H1 (cell line): Measurements from ENCODE around the gene ZFAND3. TPM values are rescaled to one million over a fixed set of nuclear protein-coding genes. Genes with fewer than 3 reads are reported as not detected.

Source experiments
- CTCF ChIA-PET: fragments of 300-600 bp; sonication (Branson Sonifier 250); formaldehyde crosslinking; loops from one replicate; lab custom pipeline; 2021; ENCODE audit not compliant: partially characterized antibody; lab: Charles Lee
- POLR2A ChIA-PET: fragments of 300-600 bp; sonication (Branson Sonifier 250); formaldehyde crosslinking; loops from one replicate; lab custom pipeline; 2021; ENCODE audit warnings: inconsistent platforms; ENCODE audit not compliant: partially characterized antibody; lab: Charles Lee
- DNase-seq, 2 experiments: peaks; one replicate each; pipeline versions ENCODE4 v3.0.0 to v3.0.0-alpha.2; 2010 to 2022; ENCODE audit warnings: low spot score in 2 of 2, low read depth in 1 of 2, mixed read lengths in 1 of 2
- FAIRE-seq: peaks from 2 replicates; lab custom pipeline; 2011; peaks lifted over from hg19 to GRCh38; lab: Jason Lieb, UNC
- H2AFZ ChIP-seq: 2 replicates; pipeline ENCODE4 v1.8.1; 2012; ENCODE audit warnings: low read length, inconsistent platforms
- H2AK5ac ChIP-seq: 2 replicates; pipeline ENCODE4 v1.6.1; 2013; ENCODE audit warnings: low read depth, low read length
- H2BK120ac ChIP-seq: replicated peaks from 2 replicates; pipeline ENCODE3; 2013; ENCODE audit warnings: low read depth, low read length, inconsistent platforms
- H2BK12ac ChIP-seq: 2 replicates; pipeline ENCODE4 v1.6.1; 2013; ENCODE audit warnings: low read depth, low read length
- H2BK15ac ChIP-seq: 2 replicates; pipeline ENCODE4 v1.6.1; 2013; ENCODE audit warnings: low read length
- H2BK20ac ChIP-seq: 2 replicates; pipeline ENCODE4 v1.6.1; 2013; ENCODE audit warnings: low read length
- H2BK5ac ChIP-seq: 2 replicates; pipeline ENCODE4 v1.6.1; 2013; ENCODE audit warnings: low read depth, low read length
- H3K14ac ChIP-seq: 2 replicates; pipeline ENCODE4 v1.6.1; 2013; ENCODE audit warnings: inconsistent platforms; ENCODE audit not compliant: insufficient read length
- H3K18ac ChIP-seq: 2 replicates; pipeline ENCODE4 v1.6.1; 2013; ENCODE audit warnings: low read length; ENCODE audit errors: extremely low read depth
- H3K23ac ChIP-seq: 2 replicates; pipeline ENCODE4 v1.6.1; 2013; ENCODE audit warnings: inconsistent platforms; ENCODE audit not compliant: insufficient read length
- H3K23me2 ChIP-seq: 2 replicates; pipeline ENCODE4 v1.6.1; 2013; ENCODE audit warnings: low read depth, low read length
- H3K27ac ChIP-seq: 2 replicates; pipeline ENCODE4 v1.6.1; 2011; ENCODE audit warnings: low read depth, low read length, inconsistent platforms
- H3K27me3 ChIP-seq, 4 experiments: replicated peaks in 1 of 4; 1 replicate in 1 of 4; 2 replicates in 3 of 4; pipeline versions ENCODE4 v1.6.1 to v1.8.1; 2011 to 2013; ENCODE audit warnings: low read length in 3 of 4, mild to moderate bottlenecking in 3 of 4, inconsistent platforms in 2 of 4, mixed read lengths in 2 of 4, moderate library complexity in 1 of 4; ENCODE audit not compliant: control insufficient read depth in 3 of 4, insufficient read depth in 3 of 4; ENCODE audit errors: extremely low read depth in 1 of 4
- H3K36me3 ChIP-seq, 4 experiments: 2 replicates each; pipeline versions ENCODE4 v1.6.1 to v1.8.1; 2011 to 2013; ENCODE audit warnings: mild to moderate bottlenecking in 4 of 4, low read length in 3 of 4, moderate library complexity in 2 of 4, control low read depth in 1 of 4, inconsistent platforms in 1 of 4; ENCODE audit not compliant: insufficient read depth in 4 of 4, control insufficient read depth in 2 of 4
- H3K4ac ChIP-seq: replicated peaks from 2 replicates; pipeline ENCODE3; 2013; ENCODE audit warnings: low read length, low read depth, mixed read lengths, inconsistent platforms; ENCODE audit not compliant: insufficient read length
- H3K4me1 ChIP-seq, 4 experiments: replicated peaks in 1 of 4; 1 replicate in 1 of 4; 2 replicates in 3 of 4; pipeline versions ENCODE4 v1.6.1 to v1.8.1; 2011 to 2013; ENCODE audit warnings: low read length in 3 of 4, inconsistent platforms in 2 of 4, mixed read lengths in 1 of 4; ENCODE audit not compliant: insufficient read depth in 4 of 4, control insufficient read depth in 3 of 4
- H3K4me2 ChIP-seq, 2 experiments: 2 replicates each; pipeline versions ENCODE4 v1.6.1 to v1.8.1; 2011 to 2013; ENCODE audit warnings: low read depth in 2 of 2, low read length in 2 of 2, control low read depth in 1 of 2, inconsistent platforms in 1 of 2, mild to moderate bottlenecking in 1 of 2; ENCODE audit not compliant: insufficient read depth in 1 of 2
- H3K4me3 ChIP-seq, 4 experiments: fragments of 200-600, 300-600 bp in 1 of 4; sonication (generic), shearing (Covaris generic), sonication (Bioruptor Twin) in 1 of 4; 2 replicates each; pipeline versions ENCODE4 v1.5.1 to v1.8.1; 2011 to 2016; ENCODE audit warnings: low read length in 4 of 4, low read depth in 3 of 4, control low read depth in 2 of 4, inconsistent platforms in 2 of 4, mild to moderate bottlenecking in 2 of 4, mixed read lengths in 1 of 4, moderate library complexity in 1 of 4; ENCODE audit not compliant: insufficient read depth in 2 of 4; ENCODE audit errors: extremely low read depth in 1 of 4
- H3K56ac ChIP-seq: replicated peaks from 2 replicates; pipeline ENCODE3; 2013; ENCODE audit warnings: low read depth, mild to moderate bottlenecking, mixed read lengths, low read length, inconsistent platforms; ENCODE audit not compliant: insufficient read length
- H3K79me1 ChIP-seq: 2 replicates; pipeline ENCODE4 v1.6.1; 2013; ENCODE audit warnings: low read depth, low read length, control low read depth
- H3K79me2 ChIP-seq, 2 experiments: 2 replicates each; pipeline versions ENCODE4 v1.6.1 to v1.8.1; 2012 to 2013; ENCODE audit warnings: low read length in 2 of 2, mild to moderate bottlenecking in 2 of 2, inconsistent platforms in 1 of 2; ENCODE audit not compliant: insufficient read depth in 2 of 2, control insufficient read depth in 1 of 2
- H3K9ac ChIP-seq, 4 experiments: replicated peaks in 1 of 4; 1 replicate in 1 of 4; 2 replicates in 3 of 4; pipeline versions ENCODE4 v1.6.1 to v1.8.1; 2011 to 2013; ENCODE audit warnings: low read depth in 3 of 4, low read length in 3 of 4, control low read depth in 2 of 4, mild to moderate bottlenecking in 2 of 4, moderate library complexity in 2 of 4, inconsistent platforms in 1 of 4; ENCODE audit errors: extremely low read depth in 1 of 4
- H3K9me3 ChIP-seq, 2 experiments: 2 replicates each; pipeline versions ENCODE4 v1.6.1 to v1.8.1; 2012 to 2013; ENCODE audit warnings: mild to moderate bottlenecking in 2 of 2, moderate library complexity in 2 of 2, control low read depth in 1 of 2, inconsistent platforms in 1 of 2, low read depth in 1 of 2, low read length in 1 of 2, mixed read lengths in 1 of 2; ENCODE audit not compliant: insufficient read depth in 2 of 2
- H4K20me1 ChIP-seq, 2 experiments: replicated peaks in 1 of 2; 2 replicates each; pipeline versions ENCODE3 to v1.8.1; 2011 to 2013; ENCODE audit warnings: inconsistent platforms in 2 of 2, low read length in 2 of 2, mild to moderate bottlenecking in 1 of 2; ENCODE audit not compliant: insufficient read depth in 2 of 2, control insufficient read depth in 1 of 2
- H4K5ac ChIP-seq: 2 replicates; pipeline ENCODE4 v1.6.1; 2013; ENCODE audit warnings: low read length, low read depth, mixed read lengths, inconsistent platforms; ENCODE audit not compliant: insufficient read length
- H4K8ac ChIP-seq: 2 replicates; pipeline ENCODE4 v1.8.0; 2013; ENCODE audit warnings: mild to moderate bottlenecking, moderate library complexity, low read length, inconsistent platforms; ENCODE audit not compliant: insufficient read depth; ENCODE audit errors: extremely low read depth
- H4K91ac ChIP-seq: replicated peaks from 2 replicates; pipeline ENCODE3; 2013; ENCODE audit warnings: low read length, mixed read lengths, inconsistent platforms; ENCODE audit not compliant: insufficient read length
- FOSL1 ChIP-seq: IDR thresholded peaks from 2 replicates; pipeline ENCODE4 v1.6.1; 2011; ENCODE audit warnings: mild to moderate bottlenecking, low read depth, low read length, moderate library complexity; ENCODE audit not compliant: insufficient read depth
- WGBS, 2 experiments: shearing (Covaris generic) in 1 of 2; methylation state at CpG; one replicate each; pipeline versions ENCODE4 v1.1.6 to v1.1.7; 2013 to 2015; ENCODE audit warnings: low lambda C conversion rate in 2 of 2, mixed read lengths in 2 of 2, inconsistent platforms in 1 of 2, low coverage in 1 of 2, missing lambda C conversion rate in 1 of 2; ENCODE audit not compliant: insufficient replicate concordance in 2 of 2, insufficient coverage in 1 of 2, insufficient read length in 1 of 2; ENCODE audit errors: extremely low coverage in 1 of 2, missing lambda C conversion rate in 1 of 2; 5-methylcytosine and 5-hydroxymethylcytosine counted together
- polyA plus RNA-seq, 7 experiments: library from polyadenylated mRNA; depleted of rRNA in 3 of 7; stranded (reverse) in 5 of 7; unstranded in 2 of 7; fragments of >200 nt in 5 of 7; fragments of 200-250 nt in 2 of 7; gene quantifications; 1 replicate in 5 of 7; 2 replicates in 1 of 7; 4 replicates in 1 of 7; pipeline versions ENCODE4 v1.2.1 to v1.2.3, GENCODE V29; 2011 to 2013; ENCODE audit warnings: missing spikeins in 2 of 7, mixed read lengths in 2 of 7
- total RNA-seq: library from RNA; stranded (reverse); fragmentation: NEBNext Ultra II Directional; extraction: Animal tissue kit (Norgen Biotek cat#: 25700); gene quantifications from 2 replicates; pipeline ENCODE4 v1.2.1, GENCODE V29; 2021

ZFAND3 gene
- total and polyA plus RNA-seq, 2 of the 8 experiments (the other 6 are each of a cell fraction or from before 2014, with no cell fraction given), result 13.0 to 51.3 TPM

GRCh38 chr6:37884548-37884947 is 65.0 kb downstream of the ZFAND3 start:
- Histone ChIP-seq H3K18ac (no peak overlapping the region), H3K14ac (no peak overlapping the region), H3K23ac (no peak overlapping the region), H3K36me3 (no peaks in the 10 kb centered on the region), H2AK5ac (no peak overlapping the region), H3K9ac (no peak overlapping the region), H3K79me2 (peaks cover 0 to 57% of the 10 kb centered on the region in 2 experiments; a peak in 3 of 4 replicates), H2BK12ac (no peak overlapping the region), H2BK5ac (no peak overlapping the region), H3K27ac (no peak overlapping the region), H3K4me3 (no peak overlapping the region), H4K5ac (no peak overlapping the region), H2BK20ac (no peak overlapping the region), H3K56ac (no peak overlapping the region), H2BK15ac (no peak overlapping the region), H3K9me3 (no peaks in the 10 kb centered on the region), H2BK120ac (no peak overlapping the region), H3K4me1 (peaks cover 0 to 4% (median 1%) of the 10 kb centered on the region in 4 experiments; a peak in 2 of 7 replicates), H3K23me2 (no peaks in the 10 kb centered on the region; the same call in 1 of the 2 replicates), H2AFZ (no peak overlapping the region), H3K4me2 (no peak overlapping the region), H3K27me3 (no peaks in the 10 kb centered on the region), H3K79me1 (0 out of 2 replicates have a peak, but pooled peaks cover 2% of the 10 kb centered on the region), H3K4ac (no peak overlapping the region), H4K8ac (no peak overlapping the region), H4K20me1 (peaks cover 5 to 10% of the 10 kb centered on the region in 2 experiments), H4K91ac (no peak overlapping the region)
- FAIRE-seq, result peak; percentile 36
- ChIA-PET POLR2A (no interaction called here), CTCF (interaction anchor here (0.6 kb wide), 1 partner anchor 231 kb away, joined by 3 read pairs; no protein-coding TSS in a partner anchor)
- WGBS, 2 experiments, result 82% methylated on average over 1 of the region's 1 CpG; no CpG with 5 or more reads in 1 of the 2 experiments
- DNase-seq, result no peak
- no peak for TF ChIP-seq FOSL1
